ENCODE results near the gene S100A13.

The S100A13 gene

DNA sequence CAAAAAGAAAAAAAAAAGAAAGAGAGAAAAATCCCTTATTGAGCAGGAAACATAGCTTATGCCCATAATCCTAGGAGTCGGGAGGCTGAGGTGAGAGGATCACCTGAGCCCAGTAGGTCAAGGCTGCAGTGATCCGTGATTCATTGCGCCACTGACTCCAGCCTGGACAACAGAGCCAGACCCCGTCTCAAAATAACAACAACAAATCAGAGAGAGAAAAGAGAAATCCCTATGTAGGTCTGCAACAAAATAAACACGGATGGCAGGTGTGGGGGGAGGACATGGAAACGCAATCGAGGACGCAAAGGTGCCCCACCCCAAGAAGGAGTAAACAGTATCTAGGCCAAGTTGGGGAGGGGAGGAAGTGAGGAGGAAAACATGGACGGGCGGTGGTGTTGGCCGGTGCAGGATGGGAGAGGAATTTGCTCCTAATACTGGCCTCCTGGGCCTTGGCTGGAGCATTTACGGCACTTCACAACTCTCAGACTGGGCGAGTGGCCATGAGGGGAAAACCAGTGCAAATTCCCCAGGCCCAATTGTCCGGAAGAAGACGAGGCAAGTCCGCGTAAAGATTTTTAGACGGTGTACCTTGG is 6.0 kb upstream of the S100A13 start:
- no peak for TF ChIP-seq CTCF (IDR thresholded peaks at IDR 0.05)
- H3K27me3 Mint-ChIP-seq (ENCODE audit: low read depth, poor library complexity): peaks cover 3% of the 10 kb centered on the region
- H3K4me3 Mint-ChIP-seq: peak overlapping the region; percentile 96
- no peak overlapping the region for H3K27ac Mint-ChIP-seq
- peaks cover 12% of the 10 kb centered on the region for H3K9me3 Mint-ChIP-seq
- H3K4me1 Mint-ChIP-seq: peaks cover 86% of the 10 kb centered on the region
- peaks cover 44% of the 10 kb centered on the region for H3K36me3 Mint-ChIP-seq (ENCODE audit: low read depth)
- no peak for DNase-seq

GRCh38 chr1:153631047-153632022 is 4.0 kb upstream of the S100A13 start:
- DNase-seq: no peak
- Mint-ChIP-seq H3K27ac (no peak overlapping the region), H3K4me1 (peaks cover 88% of the 10 kb centered on the region), H3K9me3 (peaks cover 12% of the 10 kb centered on the region), H3K36me3 (ENCODE audit: low read depth) (peaks cover 27% of the 10 kb centered on the region), H3K4me3 (no peak overlapping the region), H3K27me3 (ENCODE audit: low read depth, poor library complexity) (peaks cover 3% of the 10 kb centered on the region)
- TF ChIP-seq CTCF (IDR thresholded peaks at IDR 0.05): no peak

GRCh38 chr1:153630384-153630783 is 3.1 kb upstream of the S100A13 start:
- Mint-ChIP-seq H3K4me1 (peaks cover 89% of the 10 kb centered on the region), H3K27me3 (ENCODE audit: low read depth, poor library complexity) (peaks cover 3% of the 10 kb centered on the region), H3K36me3 (ENCODE audit: low read depth) (peaks cover 25% of the 10 kb centered on the region), H3K4me3 (no peak overlapping the region), H3K27ac (peak overlapping the region; percentile 75), H3K9me3 (peaks cover 12% of the 10 kb centered on the region)
- TF ChIP-seq CTCF (IDR thresholded peaks at IDR 0.05): no peak
- no peak for DNase-seq

GRCh38 chr1:153629971-153630370 is 2.7 kb upstream of the S100A13 start:
- no peak for DNase-seq
- Mint-ChIP-seq H3K27ac (peak overlapping the region; percentile 75), H3K4me3 (no peak overlapping the region), H3K4me1 (peaks cover 91% of the 10 kb centered on the region), H3K27me3 (ENCODE audit: low read depth, poor library complexity) (peaks cover 3% of the 10 kb centered on the region), H3K9me3 (peaks cover 12% of the 10 kb centered on the region), H3K36me3 (ENCODE audit: low read depth) (peaks cover 29% of the 10 kb centered on the region)
- TF ChIP-seq CTCF (IDR thresholded peaks at IDR 0.05): no peak

DNA sequence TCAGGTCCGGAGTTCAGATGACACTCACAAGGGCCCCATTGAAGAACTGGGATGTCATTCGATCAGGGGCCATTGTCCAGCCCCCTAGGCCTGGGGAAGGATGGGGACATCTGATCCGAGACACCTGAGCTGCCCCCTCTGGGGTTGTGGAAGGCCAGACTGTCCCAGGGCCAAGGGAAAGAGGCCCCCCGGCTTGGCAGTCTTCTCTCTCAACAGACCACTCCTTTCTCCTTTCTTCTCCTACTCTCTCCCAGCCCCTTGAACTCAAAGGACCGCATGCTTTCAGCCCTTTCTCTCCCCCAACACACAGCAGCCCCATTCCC is 2.0 kb upstream of the S100A13 start:
- H3K27me3 Mint-ChIP-seq (ENCODE audit: low read depth, poor library complexity): peaks cover 3% of the 10 kb centered on the region
- no peak for DNase-seq
- H3K36me3 Mint-ChIP-seq (ENCODE audit: low read depth): peaks cover 32% of the 10 kb centered on the region
- peak overlapping the region; percentile 75 for H3K27ac Mint-ChIP-seq
- H3K9me3 Mint-ChIP-seq: peaks cover 12% of the 10 kb centered on the region
- H3K4me1 Mint-ChIP-seq: peaks cover 92% of the 10 kb centered on the region
- no peak for TF ChIP-seq CTCF (IDR thresholded peaks at IDR 0.05)
- peak overlapping the region; percentile 49 for H3K4me3 Mint-ChIP-seq

Measured in nephron progenitor cell (in vitro differentiated cells).